ENCODE results near the gene SLX9.

- TF ChIP-seq ZFX (IDR thresholded peaks at IDR 0.05) (no peak), CTCF (conservative IDR thresholded peaks at IDR 0.05) (no peak)
These were observed 60.9 kb downstream of the SLX9 start for GRCh38 chr21:45000637-45001133.

Measured in C4-2B (cell line).